Forelimb muscle (tissue), 1 donor: ENCODE measurements around the gene PHLDA2. TPM values are rescaled to one million over a fixed set of nuclear protein-coding genes. Genes with fewer than 3 reads are reported as not detected.

ENCODE experiments used
- DNase-seq: peaks from one replicate; pipeline ENCODE4 v3.0.0-alpha.2; 2013; ENCODE audit warnings: low read depth
- polyA plus RNA-seq: library from polyadenylated mRNA; unstranded; fragments of 120-200 nt; gene quantifications from one replicate; pipeline ENCODE4 v1.2.1, GENCODE V29; 2013; ENCODE audit not compliant: insufficient read length

Gene PHLDA2
- polyA plus RNA-seq, 1 donor: 0.24 TPM

DNA sequence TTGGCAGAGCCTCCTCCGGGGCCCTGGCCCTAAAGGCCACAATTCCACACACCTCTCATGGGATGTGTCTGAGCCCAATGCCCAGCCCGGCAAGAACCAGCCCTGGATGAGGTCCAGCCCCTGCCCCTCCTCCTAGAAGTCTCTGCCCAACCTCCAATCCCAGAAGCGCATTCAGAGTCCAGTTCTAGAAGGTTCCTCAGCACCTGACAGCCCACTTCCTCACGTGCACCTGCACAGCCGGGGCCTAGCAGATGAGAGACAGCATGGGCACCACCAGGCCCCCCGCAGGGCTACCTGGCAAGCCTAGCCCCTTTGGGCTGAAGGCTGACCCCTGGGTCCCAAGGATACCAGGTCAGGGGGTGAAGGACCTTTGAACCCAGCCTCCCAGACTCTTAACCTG lies 32.2 kb downstream of the PHLDA2 start:
- no peak for DNase-seq

DNA sequence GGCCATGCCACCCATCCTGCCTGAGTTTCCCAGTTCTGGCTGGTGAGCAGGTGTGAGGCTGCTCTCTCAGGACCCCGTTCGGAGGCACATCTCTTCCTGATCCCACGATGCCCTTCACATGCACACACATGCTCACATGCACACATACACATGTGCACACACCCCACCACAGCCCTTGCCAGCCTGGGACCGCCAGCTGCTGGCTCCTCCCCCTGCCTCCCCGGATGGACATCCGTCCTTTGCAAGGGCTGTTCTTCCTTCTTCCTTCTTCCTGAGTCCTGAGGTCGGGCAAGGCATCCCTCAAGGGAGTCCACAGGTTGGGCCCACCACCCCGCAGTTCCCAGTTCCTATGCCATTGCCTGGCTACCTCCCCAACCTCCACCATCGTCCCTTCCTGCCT lies 33.2 kb downstream of the PHLDA2 start:
- no peak for DNase-seq

DNA sequence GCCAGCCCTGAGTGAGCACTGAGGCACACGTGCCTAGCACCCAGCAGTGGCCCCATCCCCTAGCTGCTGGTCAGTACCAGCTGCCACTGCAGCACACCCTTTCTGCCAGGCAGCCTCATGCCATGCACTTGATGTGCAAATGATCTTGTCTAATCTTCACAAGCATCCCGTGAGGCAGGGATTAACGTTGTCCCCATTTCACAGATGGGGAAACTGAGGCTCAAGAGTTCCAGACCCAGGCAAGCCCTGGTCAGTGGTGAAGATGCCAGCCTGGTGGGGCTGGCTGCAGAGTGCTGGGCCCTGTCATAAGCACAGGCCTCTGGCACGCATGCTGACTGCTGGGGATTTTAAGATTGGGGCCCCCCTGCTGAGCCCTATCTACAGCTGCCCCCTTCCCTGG lies 35.3 kb downstream of the PHLDA2 start:
- DNase-seq: no peak

DNA sequence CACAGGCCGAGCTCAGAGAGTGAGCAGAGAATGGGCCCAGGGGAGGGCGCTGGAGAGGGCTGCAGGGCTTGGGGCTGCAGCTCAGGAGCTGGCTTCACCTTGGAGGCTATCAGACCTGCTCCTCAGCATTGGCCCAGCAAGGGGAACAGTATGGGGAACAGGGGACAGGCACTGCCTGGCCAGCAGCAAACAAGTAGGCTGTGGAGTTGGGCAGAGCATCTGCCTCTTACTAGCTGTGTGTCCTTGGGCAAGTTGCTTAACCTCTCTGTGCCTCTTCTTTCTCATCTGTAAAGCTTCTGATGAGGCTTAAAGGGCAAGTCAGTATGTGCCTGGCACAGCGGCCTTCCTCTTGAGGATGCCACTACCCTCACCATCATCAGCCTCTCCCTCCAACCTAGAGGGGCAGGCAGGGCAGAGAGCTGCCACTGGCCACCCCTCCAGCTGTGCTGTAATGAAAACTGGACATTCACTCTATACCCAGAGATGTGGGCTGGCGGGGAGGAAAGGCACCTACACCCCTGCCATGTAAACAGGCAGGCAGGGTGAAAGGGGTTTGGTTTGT lies 36.2 kb downstream of the PHLDA2 start:
- no peak for DNase-seq

DNA sequence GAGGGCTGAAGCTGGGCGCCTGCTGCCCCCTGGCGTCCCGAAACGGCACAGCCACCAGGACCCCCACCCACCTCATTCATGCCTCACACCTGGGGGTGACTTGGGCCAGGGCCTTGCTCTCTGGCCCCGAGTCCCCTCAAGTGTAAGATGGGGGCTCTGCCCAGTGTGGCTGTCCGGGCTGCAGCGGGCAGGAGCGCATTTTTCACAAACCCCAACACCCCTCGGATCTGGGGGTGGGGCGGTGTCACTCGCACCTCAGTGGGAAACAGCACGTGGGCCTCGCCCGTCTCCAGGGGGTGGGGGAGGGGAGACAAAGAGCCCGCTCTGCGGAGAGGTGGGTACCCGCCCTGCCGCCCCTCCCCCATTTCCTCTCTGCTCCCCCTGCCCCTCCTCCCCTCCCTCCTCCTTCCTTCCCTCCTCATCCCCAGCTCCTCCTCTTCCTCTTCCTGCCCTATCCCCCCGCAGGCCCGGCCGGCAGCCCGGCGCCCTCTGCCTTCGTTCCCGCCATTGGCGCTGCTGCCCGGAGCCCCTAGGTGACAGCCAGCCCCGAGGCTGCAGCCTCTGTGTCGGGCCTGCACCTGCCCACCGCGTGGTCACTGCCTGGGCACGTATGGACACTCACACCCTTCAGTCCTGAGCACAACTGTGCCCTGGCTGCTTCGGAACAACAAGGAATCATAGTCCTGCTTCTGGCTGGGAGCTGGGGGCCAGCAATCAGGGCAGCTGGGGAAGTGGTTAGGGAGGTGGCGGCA lies 36.8 kb downstream of the PHLDA2 start:
- no peak for DNase-seq

DNA sequence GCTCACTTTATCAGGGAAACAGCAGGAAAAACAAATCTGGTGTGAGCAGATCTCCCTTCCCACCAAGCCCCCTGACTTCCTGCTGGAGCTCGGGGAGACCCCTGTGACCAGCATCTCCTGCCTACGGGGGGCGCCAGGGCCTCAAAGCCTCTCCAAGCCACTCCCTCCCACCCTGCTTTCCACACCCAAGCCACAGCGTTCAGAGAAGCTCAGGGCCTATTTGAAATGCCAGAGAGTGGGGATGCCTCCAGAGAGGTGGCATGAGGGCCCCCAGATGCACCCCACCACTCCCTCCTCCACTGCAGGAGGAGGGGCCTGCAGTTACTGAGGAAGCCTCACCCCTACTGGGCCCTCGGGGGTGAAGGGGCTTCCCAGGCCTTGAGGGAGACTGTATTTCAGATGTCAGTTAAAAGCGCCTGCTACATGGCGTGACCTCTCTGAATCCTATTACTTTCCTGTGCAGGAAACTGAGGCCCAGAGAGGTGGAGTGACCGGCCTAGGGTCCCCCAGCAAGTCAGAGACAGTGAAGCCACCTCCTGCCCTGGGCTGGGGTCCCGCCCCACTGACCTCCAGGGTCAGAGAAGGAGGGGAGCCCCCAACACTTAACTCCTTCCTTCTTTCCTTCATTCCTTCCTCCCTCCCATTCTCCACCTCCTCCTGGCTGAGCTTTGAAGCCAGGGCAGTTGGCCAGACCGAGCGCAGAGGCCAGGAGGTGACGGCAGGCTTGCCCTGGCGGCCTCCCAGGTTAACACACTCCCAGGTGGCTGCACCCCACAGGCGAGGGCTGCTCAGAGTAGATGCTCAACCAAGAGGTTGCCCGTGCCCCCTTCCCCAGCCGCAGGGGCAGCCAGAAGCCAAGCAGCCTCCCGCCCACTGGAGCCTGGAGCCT lies 37.6 kb downstream of the PHLDA2 start:
- DNase-seq: no peak

DNA sequence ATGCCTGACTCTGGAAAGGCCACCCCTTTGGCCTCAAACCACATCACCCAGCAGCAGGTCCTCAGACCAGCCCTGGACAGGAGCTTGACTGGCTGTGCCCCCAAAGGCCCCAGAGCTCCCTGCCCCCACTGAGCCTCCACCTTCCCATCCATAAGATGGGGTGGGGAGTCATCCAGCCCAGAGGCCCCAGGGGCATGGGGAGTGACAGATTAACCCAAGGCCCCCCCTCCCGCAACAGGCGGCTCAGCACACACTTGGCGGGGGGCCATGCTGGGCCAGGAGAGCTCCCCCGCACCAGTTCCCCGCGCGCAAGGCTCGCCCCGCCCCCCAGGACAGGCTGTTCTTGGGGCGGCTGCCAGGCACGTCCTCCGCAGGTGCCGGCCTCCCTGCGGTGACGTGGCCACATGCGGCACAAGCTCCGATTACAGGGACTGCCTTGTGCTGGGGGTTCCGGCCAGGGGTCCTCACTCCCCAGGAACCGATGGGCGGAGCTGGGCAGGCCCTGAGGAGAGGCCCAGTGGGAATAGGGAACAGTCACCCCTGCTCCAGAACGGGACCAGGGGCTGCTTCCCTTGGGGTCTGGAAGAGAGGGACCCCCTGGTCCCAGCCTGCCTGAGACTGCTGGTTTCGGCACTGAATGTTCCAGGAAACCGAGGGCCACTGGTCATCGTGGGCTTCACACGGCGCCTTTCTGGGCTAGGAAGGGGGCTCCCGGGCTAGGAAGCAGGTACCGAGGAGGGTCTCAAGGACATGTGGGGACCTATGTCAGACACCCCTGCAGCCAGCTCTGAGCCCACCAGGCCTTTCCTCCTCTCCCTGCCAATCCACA lies 38.5 kb downstream of the PHLDA2 start:
- no peak for DNase-seq

DNA sequence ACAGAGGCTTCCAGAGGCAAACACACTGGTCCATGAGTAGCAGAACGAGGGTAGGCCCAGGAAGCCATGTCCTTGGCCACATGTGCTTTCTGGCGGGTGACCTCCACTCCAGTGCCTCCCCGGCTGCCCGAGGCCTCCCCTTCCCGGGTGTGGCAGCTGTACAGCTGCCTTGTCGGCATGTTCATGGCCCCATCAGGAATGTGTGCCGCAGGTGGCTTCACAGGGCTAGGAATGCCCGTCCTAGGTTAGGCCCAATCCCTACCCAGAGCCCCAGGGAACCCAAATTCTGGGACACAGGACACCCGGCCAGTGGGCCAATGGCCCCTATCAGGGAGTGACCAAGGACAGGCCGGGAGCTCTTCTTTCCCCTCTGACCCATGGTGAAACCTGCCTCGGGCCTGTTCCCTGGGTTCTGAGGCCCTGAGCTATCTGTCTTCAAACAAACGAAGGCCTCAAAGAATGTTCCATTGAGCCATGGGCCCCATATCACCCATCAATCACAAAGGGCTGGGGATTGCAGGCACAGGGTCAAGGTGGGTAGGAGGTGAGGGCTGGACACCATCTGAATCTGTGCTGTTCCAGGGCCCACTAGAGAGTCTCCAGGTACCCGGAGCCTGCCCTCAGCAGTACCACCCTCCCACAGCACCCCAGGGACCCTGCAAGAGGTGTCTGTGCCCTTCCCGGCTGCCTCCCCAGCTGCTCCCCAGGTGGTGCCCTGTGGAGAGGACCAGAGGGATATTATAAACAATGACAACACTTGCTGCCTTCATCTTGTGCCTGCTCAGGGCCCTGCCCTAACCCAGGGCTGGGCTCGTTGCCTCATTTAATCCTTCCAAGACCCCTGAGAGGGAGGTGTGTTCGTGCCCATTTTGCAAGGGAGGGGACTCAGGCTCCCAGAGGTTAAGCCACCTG lies 39.6 kb downstream of the PHLDA2 start:
- no peak for DNase-seq

DNA sequence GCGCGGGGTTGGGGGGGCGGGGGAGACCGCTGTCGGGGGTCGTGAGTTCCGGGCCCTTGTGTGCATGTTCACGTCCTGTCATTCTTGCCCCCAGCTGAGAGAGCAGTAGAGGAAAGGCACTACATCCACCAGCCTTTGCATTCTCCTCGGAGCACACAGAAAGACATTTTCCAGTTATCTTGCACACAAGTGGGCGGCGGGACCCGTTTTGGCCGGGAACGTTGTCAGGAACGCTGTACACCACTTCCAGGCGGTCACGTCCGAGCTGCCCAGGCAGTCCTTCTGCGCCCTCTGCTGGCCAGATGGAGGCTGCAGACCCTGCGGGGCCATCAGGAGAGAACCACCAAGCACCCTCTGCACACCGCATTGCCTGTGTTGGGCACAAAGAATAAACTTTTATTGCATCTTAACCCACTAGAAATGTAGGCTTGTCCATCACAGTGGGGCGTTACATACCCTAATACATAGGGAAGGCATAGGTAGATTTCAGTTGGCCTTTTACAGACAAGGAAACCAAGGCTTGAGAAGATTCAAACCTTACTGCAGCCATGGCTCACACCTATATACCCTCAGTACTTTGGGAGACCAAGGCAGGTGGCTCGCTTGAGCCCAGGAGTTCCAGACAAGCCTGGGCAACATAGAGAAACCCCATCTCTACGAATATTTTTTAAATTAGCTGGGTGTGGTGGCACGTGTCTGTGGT lies 40.8 kb downstream of the PHLDA2 start:
- DNase-seq: peak; percentile 58

DNA sequence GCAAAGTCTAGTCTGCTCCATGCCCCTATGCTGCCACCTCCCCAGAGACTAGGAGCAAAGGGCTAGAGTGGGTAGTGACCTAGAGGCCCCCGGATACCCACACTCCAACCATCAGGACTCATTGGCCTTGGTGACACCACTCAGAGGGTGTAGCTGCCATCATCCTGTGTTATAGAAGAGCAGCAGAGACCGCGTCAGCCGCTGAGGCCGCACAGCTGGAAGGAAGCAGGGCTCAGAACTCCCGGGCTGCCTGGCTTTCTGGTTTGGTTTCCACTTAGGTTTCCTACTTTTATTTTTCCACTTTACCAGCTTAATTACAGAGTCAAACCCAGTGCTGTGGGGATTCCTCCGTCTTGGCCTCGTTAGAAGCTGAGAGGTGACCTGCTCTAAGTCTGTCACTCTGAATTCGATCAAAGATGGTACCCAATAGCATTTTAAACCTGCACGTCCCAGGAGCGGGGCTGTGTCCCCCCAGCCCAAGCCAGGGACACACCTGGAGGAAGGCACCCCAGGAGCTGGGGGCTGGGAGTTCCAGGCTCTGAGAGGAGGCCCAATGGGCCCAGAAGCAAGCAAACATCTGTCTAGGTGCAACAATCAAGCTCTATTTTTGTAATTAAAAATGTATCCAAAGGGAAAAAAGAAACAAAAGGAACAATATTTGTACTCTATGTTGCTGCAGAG lies 41.6 kb downstream of the PHLDA2 start:
- DNase-seq: no peak

DNA sequence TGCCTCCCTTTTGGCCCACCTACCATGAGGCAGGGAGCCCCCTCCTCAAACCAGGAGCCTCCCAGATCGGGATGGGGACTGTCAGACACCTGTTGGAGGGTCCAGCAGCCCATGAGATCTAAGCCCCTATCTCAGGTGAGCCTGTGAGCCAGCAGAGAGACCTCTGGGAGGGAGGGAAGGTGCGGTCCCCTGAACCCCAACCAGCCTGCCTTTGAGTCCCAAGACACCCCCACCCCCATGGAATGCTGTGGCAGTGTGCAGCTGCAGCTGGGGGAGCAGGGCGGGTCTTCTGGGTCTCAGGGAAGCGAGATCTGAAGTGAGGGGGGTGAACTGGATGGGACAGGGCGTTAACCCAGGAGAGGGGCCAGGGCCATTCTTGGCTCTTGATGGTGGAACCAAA lies 42.3 kb downstream of the PHLDA2 start:
- no peak for DNase-seq

DNA sequence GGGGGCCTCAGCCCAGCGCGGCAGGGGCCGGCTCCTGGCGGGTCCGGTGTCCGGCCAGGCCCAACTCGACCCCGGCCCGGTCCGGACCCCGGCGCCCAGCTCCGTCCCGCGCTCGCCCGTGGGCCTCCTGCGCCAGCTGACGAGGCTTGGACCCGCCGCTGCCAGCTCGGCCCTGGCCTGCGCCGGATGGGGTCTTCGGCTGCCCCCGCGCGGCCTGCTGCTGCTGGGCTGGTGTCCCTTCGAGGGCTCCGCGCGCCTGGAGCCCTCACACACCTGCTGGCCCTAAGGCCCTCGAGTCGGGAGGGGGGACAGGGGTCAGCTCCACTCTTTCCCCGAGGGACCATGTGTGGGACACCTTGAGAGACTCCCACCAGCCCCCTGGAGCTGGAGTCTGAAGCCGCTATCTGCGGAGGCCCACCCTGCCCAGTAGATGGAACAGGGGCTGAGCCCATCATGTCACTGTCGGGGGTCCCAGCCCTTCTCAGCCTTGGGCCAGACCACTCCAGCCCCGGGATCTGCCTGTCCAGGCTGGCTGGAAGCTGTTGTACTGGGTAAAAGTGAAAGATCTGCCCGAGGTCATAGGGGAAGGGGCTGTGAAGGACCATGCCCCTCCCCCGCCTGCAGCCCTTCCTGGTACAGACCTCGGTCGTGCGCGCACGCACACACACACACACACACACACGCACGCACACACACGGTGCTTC lies 42.9 kb downstream of the PHLDA2 start:
- DNase-seq: no peak

DNA sequence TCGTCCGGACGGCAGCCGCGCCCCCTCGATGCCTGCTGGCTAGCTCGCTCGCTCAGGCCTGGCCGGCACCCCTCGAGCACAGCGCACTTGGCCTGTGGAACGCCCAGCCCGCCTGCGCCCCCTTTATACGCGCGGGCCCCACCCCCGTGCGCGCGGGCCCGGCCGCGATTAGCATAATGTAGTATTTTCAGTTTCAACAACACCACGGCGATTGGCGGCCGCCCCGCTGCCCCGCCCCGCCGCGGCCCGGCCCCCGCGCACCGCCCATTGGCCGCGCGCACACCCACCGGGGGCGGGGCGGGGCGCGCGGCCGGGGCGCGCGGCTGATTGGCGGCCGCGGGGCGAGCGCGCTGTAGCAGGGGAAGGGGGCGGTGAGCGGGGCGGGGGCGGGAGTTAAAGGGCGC lies 43.5 kb downstream of the PHLDA2 start, which contains the start of gene CDKN1C:
TSS of gene CDKN1C (minus strand) at position 98 of the 404 bp plus-strand sequence. CDS start 319 bp downstream, outside the sequence.
- DNase-seq: peak; percentile 57

DNA sequence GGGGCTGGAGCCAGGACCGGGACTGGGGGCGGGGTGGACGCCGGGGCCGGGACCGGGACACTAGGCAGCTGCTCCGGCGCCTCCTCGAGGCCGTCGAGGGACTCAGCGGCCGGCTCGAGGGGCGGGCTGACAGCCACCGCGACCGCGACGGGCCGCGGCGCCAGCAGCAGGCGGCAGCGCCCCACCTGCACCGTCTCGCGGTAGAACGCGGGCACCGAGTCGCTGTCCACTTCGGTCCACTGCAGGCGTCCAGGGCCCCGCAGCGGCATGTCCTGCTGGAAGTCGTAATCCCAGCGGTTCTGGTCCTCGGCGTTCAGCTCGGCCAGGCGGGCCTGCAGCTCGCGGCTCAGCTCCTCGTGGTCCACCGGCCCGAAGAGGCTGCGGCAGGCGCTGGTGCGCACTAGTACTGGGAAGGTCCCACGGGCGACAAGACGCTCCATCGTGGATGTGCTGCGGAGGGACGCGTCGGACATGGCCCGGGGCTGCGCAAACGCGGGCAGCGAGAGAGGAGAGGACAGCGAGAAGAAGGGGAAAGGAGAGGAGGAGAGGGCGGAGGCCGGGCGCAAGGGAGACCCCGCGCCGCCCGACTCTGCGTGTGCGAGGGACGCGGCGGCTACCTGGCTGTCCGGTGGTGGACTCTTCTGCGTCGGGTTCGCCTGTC lies 44.1 kb downstream of the PHLDA2 start:
- DNase-seq: no peak

DNA sequence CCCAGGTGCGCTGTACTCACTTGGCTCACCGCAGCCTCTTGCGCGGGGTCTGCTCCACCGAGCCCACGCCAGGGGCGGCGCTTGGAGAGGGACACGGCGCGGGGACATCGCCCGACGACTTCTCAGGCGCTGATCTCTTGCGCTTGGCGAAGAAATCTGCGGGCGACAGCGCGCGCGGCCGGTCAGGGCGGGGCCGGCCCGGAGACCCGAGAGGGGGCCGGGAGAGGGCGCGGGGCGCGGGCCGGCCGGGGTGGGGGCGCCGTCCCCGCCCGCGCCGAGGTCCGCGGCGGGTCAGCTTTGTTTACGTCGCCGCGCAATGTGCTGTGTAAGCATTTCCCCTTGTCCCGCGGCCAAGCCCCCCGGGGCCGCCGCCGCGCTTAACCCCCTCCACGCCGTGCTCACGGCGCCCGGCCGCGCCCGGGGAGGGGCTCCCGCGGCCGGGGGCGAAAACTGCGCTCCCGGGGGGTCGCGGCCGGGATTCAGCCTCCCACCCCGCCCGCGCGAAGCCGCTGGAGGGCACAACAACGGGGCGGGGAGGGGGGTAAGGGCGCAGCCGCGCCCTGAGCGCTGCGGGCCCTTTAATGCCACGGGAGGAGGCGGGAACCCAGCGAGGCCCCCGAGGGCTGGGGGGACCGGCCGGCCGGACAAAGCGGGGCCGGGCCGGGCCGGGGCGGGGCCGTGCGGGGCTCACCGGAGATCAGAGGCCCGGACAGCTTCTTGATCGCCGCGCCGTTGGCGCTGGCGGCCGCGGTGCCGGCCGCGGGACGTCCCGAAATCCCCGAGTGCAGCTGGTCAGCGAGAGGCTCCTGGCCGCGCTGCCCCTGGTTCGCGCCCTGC lies 45.0 kb downstream of the PHLDA2 start:
- DNase-seq: no peak

DNA sequence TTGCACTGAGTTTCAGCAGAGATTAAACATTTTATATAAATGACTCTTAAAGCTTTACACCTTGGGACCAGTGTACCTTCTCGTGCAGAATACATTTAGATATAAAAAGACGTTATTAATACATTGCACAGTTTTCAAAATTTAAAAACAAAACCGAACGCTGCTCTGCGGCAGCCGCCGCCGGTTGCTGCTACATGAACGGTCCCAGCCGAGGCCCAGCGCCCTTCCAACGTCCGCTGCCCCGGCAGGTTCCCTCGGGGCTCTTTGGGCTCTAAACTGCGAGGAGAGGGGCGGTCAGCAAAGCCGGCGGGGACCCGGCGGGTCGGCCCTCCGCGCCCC lies 45.6 kb downstream of the PHLDA2 start:
- no peak for DNase-seq

DNA sequence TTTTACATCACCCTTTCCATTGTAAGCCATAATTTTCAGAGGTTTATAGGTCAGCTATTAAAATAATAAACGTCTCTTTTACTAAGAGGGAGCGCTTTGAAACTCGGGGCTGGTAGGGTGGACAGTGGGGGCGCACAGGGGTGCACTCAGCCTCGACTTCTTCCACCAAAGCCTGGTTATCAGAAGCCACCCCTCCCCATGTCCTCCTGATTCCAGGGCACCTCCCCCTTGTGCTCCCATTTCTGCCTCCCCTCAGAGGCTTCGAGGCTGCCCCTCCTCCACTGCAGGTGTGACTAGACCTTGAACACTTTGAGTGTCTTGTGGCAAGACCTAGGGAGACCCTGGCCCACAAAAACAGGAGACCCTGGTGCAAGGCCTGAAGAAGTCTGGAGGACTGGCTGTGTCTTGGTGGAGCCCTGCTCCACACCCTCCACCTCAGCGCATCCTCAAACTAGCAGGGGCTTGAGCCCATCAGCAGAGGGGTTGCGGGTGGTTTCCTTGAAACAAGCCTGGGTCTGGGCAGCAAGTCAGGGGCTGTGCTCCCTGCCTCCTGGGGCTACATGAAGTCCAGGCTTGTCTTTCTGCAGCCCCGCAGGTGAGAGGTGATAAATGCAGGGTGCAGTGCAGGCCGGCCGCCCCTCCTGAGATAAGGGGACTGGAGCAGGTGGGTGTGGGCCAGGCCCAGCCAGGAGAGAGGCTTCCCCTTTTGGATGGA lies 46.7 kb downstream of the PHLDA2 start:
- no peak for DNase-seq
